NCI-H2081 treated with DMSO at 0.1 percent for 48 hours (cell line): ENCODE data around the gene TGM3.
A peak's percentile ranks its signal among the peaks of the same experiment; 100 is the strongest.

Experiments used
- DNase-seq: peaks from one replicate; lab custom pipeline; 2025; lab: John Stamatoyannopoulos, UW

The TGM3 gene

DNA sequence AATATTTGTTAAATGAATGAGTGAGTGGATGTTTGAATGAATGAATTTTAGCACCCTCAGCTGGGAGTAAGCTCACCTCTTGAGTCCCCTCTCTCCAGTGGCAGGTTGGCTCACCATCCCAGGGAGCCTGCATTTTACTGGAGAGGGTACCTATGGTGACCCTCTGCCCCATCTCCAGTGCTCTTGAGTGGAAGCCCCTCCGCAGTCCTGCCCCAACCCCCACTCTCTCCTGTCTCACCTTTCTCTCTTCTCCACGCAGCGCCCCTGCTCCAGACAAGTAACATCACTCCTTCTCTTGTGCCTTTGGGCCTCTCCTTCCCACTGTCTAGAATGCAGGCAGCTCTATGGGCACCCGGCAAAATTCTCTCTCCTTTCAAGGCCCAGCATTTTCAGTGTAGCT, 11.3 kb downstream of the TGM3 start:
- DNase-seq: no peak

GRCh38 chr20:2311329-2311728, 15.5 kb downstream of the TGM3 start:
- no peak for DNase-seq

DNA sequence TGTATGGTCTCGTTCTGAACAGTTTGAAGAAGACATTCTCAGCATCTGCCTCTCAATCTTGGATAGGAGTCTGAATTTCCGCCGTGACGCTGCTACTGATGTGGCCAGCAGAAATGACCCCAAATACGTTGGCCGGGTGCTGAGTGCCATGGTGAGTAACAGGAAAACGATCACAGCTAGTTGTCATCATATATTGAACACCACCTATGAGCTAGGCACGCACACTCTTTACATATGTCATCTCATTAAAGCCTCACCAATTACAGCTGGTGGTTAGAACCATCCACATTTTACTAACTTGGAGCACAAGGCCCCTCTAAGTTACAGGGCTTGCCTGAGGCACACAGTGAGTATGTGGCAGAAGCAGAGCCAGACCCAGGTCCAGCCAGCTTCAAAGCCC, 17.1 kb downstream of the TGM3 start:
- DNase-seq: no peak

GRCh38 chr20:2313316-2313715, 17.5 kb downstream of the TGM3 start:
- DNase-seq: no peak

GRCh38 chr20:2314759-2315439, 19.1 kb downstream of the TGM3 start:
- DNase-seq: no peak

DNA sequence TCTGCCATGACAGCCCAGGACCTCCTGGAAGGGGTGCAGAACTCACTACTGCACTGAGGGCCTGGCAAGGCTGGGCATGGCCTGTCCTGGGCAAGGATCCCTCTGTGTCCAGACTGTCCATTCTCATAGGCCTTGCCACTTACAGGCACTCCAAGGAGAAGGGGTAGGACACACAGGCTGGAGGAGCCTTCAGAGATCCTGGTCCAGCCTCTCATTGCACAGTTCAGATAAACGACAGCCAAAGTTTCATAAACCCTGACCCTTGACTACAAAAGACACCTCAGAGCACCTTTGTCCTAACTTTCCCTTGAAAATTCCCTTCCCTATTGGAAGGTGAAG, 19.6 kb downstream of the TGM3 start:
- no peak for DNase-seq

DNA sequence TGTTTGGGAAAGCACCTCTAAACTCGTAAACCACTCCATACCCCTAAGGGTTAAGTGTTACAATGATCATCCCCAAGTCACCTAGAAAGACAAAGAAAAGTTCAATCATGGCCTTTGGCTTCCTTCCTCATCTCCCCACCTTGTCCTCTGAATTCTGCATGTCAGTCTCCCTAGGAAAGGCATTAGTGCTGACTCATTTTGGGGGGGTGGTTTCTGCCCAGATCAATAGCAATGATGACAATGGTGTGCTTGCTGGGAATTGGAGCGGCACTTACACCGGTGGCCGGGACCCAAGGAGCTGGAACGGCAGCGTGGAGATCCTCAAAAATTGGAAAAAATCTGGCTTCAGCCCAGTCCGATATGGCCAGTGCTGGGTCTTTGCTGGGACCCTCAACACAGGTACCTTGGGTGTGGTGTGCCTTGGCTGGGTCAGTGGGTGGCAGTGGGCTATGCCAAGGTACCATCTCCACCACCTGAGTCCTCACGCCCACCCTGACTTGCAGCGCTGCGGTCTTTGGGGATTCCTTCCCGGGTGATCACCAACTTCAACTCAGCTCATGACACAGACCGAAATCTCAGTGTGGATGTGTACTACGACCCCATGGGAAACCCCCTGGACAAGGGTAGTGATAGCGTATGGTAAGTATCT, 21.2 kb downstream of the TGM3 start:
- DNase-seq: no peak

- DNase-seq: no peak
These were observed 25.2 kb downstream of the TGM3 start for GRCh38 chr20:2320813-2321658.

GRCh38 chr20:2323051-2323450, 27.2 kb downstream of the TGM3 start:
- DNase-seq: no peak

DNA sequence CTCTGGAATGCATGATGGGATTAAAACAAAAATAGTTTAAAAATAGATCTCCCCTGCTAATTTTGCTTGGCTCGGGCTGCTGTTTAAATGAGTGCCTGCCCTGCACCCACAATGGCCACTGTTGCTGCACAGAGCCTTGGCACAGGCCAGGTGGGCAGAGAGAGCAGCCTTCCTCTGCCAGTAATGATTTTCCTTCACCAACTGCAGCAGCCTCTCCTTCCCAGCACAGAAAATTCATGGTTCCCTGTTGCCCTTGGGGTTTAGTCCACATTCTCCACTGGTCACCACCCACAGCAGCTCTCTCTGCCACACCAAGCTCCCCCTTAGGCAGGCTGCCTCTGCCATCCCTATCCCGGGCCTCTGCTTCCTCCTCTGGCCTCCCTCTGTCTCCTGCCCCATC, 30.2 kb downstream of the TGM3 start:
- DNase-seq: no peak

DNA sequence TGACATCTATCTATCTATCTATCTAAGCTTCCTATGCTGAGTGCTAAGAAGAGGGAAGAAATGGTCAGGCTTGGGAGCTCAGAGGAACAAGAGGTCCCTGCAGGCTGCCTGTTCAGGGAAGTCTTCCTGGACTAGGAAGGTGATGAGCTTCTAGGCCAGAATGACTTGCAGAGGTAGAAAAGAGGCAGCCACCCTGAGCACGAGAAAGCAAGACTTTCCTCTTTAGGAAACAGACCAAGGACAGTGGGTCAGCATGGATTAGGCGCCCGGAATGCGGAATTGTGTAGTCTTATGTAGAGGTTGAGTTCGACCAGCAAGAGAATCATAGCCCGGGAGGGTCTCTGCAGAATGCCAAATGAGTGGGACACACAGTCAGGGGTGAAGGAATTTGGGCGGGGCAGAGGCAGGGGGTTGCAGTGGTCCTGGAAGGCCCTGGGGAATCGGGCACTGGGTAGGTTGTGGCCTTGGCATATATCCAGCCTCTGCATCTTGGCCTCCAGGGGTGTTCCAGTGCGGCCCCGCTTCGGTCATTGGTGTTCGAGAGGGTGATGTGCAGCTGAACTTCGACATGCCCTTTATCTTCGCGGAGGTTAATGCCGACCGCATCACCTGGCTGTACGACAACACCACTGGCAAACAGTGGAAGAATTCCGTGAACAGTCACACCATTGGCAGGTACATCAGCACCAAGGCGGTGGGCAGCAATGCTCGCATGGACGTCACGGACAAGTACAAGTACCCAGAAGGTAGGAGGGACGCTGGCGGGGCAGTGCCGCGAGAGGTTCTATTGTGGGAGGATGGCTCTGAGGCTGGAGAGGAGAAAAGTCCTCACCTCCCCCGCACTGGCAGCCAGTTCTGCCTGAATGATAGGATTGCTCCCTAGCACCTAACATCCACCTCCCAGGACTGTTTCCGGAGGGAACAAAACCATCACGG, 32.1 kb downstream of the TGM3 start:
- DNase-seq: no peak

DNA sequence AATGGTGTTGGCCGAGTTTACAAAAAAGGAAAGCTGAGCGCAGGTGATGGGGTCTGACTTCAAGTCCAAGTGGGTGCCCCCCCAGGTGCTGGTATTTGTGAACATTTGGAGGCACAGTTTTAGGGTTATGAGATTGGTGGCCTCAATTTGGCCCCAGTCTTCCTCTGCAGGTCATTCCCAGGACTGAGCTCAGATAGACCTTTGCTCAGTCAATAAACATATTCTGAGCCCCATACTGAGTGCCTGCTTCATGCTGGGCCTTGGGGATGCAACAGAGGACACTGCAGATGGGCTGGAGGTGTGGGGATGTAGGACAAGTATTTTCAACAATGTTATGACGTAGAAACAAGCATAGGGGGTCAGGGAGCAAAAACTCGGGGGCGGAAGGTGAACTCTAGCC, 33.5 kb downstream of the TGM3 start:
- no peak for DNase-seq

DNA sequence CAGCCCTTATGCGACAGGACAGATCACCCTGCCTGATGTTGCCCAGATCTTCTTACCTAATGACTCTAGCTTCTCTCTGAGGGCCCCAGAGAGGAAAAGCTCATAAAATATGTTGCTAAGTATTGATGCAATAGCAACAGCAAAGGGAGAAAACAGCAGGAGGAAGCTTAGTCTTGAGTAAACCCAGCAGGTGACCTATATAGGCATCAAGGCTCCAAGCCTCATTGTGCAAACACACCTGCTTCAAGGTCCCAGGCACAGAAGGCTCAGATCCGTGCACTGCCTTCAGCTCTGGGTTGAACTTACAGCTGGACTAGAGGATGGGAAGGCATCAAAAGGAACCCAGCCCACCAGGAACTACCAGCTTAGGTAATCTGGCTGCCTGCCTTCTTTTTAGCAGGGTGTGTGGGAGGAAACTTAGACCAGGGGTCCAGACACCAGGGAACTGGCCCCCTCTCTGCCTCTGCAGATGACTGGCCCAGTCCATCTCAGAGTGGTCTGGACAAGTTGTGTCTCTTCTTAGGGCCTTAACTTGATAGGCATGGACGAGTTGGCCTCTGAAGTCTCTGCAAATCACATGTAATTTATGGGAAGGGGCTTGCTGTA, 34.4 kb downstream of the TGM3 start:
- DNase-seq: peak; percentile 36

DNA sequence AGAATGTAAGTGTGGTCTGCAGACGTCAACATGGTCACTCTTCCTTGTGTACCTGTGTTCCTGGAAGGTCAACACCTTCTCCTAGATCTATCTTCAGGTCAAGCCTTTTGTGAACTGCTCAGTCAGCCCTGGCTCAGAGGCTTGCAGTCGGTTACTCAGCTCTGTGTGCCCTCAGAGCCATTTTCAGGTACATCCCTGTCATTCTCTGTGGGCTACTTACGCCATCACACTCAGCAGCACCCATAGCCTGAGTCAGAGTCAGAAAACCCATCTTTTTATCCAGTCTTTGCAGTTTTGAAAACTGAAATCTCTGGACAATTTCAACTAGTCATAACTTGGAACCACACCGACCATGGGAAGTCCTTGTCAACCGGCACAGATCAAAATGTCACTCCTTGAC, 35.3 kb downstream of the TGM3 start:
- no peak for DNase-seq

DNA sequence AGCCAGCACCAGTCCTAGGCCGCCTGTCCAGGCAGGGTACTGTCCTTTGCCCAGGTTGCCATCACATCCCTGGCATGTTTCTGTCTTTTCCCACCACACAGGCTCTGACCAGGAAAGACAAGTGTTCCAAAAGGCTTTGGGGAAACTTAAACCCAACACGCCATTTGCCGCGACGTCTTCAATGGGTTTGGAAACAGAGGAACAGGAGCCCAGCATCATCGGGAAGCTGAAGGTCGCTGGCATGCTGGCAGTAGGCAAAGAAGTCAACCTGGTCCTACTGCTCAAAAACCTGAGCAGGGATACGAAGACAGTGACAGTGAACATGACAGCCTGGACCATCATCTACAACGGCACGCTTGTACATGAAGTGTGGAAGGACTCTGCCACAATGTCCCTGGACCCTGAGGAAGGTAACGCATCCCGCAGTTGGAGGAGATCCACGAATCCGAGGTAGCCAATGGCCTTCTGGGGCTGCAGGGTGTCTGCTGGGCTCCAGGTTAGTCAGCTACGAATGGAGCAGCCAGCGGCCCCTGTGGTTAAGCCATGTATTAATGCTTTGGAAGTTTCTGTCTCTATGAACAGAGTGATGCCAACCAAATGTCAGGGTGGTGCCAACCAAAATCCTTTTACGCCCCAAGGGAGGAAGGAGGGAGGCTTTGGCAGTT, 36.2 kb downstream of the TGM3 start:
- DNase-seq: no peak

- DNase-seq: no peak
These were observed 36.9 kb downstream of the TGM3 start for GRCh38 chr20:2332711-2333110.

DNA sequence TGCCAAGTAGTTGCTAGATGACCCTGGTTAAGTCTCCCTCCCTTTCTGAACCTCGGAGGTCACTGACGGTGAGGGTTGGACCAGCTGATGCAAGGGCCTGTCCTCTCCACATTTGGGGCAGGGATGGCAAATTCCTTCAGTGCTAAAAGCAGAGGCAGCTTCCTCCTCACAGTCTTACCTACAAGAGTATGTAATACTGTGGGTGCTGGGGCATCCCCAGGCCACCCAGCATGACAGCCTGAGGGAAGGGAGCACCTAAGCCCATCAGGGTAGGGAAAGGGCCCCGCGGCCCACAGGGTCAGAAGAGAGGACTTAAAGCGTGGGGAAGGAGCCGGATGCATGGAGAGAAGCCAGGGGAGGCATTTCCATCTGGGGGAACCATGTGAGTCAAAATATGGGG, 38.0 kb downstream of the TGM3 start:
- DNase-seq: no peak

DNA sequence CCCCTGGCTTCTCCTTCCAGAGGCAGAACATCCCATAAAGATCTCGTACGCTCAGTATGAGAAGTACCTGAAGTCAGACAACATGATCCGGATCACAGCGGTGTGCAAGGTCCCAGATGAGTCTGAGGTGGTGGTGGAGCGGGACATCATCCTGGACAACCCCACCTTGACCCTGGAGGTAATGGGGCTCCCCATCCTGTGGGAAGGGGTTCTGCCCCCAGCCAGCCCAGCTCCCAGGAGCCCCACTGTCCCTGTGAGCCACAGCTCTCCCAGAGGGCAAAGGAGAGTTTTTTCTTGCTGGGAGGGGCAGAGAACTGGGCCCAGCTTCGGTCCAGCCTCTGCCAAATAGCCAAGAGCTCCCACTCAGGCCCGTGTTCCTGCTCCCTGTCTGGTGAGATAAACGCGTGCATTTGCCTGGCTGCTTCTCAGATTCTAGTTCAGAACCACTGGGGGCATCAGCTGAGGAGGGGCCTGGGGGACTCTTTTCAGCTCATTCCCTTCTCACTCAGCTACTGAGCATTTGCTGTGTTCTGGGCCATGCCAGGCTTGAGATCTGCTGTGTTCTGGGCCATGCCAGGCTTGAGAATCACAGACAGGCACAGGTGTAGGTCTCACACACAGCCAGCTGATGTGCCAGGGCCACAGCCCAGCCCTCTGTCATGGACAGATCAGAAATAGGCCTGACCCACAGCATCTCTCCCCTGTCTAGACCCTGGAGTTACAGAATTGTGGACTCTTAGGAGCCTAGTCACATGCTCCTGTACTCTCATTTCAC, 39.5 kb downstream of the TGM3 start:
- DNase-seq: no peak

DNA sequence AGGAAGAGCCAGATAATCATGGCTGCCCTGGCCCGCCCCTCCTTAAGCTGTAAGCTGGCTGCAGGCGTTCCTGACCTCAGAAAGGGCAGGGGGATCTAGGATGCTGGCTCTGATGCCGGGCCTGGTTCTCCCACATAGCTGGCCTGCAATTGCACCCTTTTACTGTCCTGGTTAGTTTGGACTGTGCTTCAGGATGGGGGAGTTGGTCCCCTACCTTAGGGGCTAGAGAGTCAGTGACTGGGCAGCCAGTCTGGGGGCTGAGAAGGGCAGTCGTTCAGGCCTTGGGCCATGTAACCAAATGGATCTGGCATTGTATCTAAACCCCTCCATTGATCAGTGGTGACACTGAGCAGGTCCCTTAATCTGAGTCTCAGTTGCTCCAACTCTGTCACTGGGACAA, 40.7 kb downstream of the TGM3 start:
- no peak for DNase-seq

DNA sequence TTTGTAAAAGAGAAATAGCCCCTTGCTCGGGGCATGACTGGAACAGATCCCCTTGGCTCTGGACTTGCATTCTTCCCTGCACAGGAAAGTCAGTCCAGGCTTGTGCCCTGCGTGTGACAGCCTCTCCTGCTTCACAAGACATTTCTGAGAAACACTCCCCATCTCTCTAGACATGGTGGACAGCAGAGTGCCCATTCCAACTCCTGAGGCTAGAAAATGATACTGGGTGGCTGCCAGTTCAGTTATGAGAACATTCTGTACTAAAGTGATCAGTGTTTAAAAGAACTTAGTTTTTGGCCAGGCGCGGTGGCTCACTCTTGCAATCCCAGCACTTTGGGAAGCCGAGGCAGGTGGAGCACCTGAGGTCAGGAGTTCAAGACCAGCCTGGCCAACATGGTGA, 41.3 kb downstream of the TGM3 start:
- DNase-seq: no peak
